ENCODE results near the gene MAGI2.

MAGI2 gene

GRCh38 chr7:79453558-79454360 lies at the start of gene MAGI2:
Gene MAGI2 (minus strand): TSS chr7:79453667. CDS start chr7:79453320, 347 bp downstream.
- peak; percentile 95 for DNase-seq (ENCODE audit: low spot score)

- no peak for DNase-seq (ENCODE audit: low spot score)
These were observed 48.7 kb upstream of the MAGI2 start for GRCh38 chr7:79502151-79502550.

- DNase-seq (ENCODE audit: low spot score) = no peak
These were observed 47.3 kb upstream of the MAGI2 start for GRCh38 chr7:79500759-79501158.

GRCh38 chr7:79497728-79498127 lies 44.3 kb upstream of the MAGI2 start:
- DNase-seq (ENCODE audit: low spot score) = no peak

GRCh38 chr7:79495544-79496272 lies 42.2 kb upstream of the MAGI2 start:
- no peak for DNase-seq (ENCODE audit: low spot score)

- no peak for DNase-seq (ENCODE audit: low spot score)
These were observed 40.6 kb upstream of the MAGI2 start for GRCh38 chr7:79494046-79494445.

- no peak for DNase-seq (ENCODE audit: low spot score)
These were observed 35.9 kb upstream of the MAGI2 start for GRCh38 chr7:79489371-79489770.

GRCh38 chr7:79478386-79478785 lies 24.9 kb upstream of the MAGI2 start:
- no peak for DNase-seq (ENCODE audit: low spot score)

- no peak for DNase-seq (ENCODE audit: low spot score)
These were observed 22.0 kb upstream of the MAGI2 start for GRCh38 chr7:79475455-79475854.

GRCh38 chr7:79471699-79472098 lies 18.2 kb upstream of the MAGI2 start:
- no peak for DNase-seq (ENCODE audit: low spot score)

- DNase-seq (ENCODE audit: low spot score) = no peak
These were observed 17.8 kb upstream of the MAGI2 start for GRCh38 chr7:79471283-79471682.

- no peak for DNase-seq (ENCODE audit: low spot score)
These were observed 12.1 kb upstream of the MAGI2 start for GRCh38 chr7:79465551-79465950.

GRCh38 chr7:79464051-79464450 lies 10.6 kb upstream of the MAGI2 start:
- no peak for DNase-seq (ENCODE audit: low spot score)

- DNase-seq (ENCODE audit: low spot score) = no peak
These were observed 8.9 kb upstream of the MAGI2 start for GRCh38 chr7:79462390-79462789.

- no peak for DNase-seq (ENCODE audit: low spot score)
These were observed 8.2 kb upstream of the MAGI2 start for GRCh38 chr7:79461660-79462059.

- no peak for DNase-seq (ENCODE audit: low spot score)
These were observed 5.9 kb upstream of the MAGI2 start for GRCh38 chr7:79459381-79459780.

GRCh38 chr7:79458796-79459195 lies 5.3 kb upstream of the MAGI2 start:
- no peak for DNase-seq (ENCODE audit: low spot score)

GRCh38 chr7:79455173-79455790 lies 1.8 kb upstream of the MAGI2 start:
- DNase-seq (ENCODE audit: low spot score) = peak; percentile 45

- DNase-seq (ENCODE audit: low spot score) = no peak
These were observed 994 bp upstream of the MAGI2 start for GRCh38 chr7:79454361-79454960.

GRCh38 chr7:79453266-79453557 lies 255 bp downstream of the MAGI2 start:
- no peak for DNase-seq (ENCODE audit: low spot score)

- peak; percentile 58 for DNase-seq (ENCODE audit: low spot score)
These were observed 787 bp downstream of the MAGI2 start for GRCh38 chr7:79452495-79453265.

- peak; percentile 93 for DNase-seq (ENCODE audit: low spot score)
These were observed 1.4 kb downstream of the MAGI2 start for GRCh38 chr7:79452032-79452494.

Data from globus pallidus (tissue), 1 donor.